DMS 273 (cell line): ENCODE results near the gene GMNN.
A peak's percentile ranks its signal among the peaks of the same experiment; 100 is the strongest.
"Not testable (repeated sequence)": the region's sequence is repeated elsewhere in the genome, so short reads cannot be mapped to it uniquely, and the experiment has no call there.

Experiments used
- DNase-seq: peaks from one replicate; lab custom pipeline; 2025; ENCODE audit not compliant: unreplicated experiment; lab: John Stamatoyannopoulos, UW

Gene GMNN

DNA sequence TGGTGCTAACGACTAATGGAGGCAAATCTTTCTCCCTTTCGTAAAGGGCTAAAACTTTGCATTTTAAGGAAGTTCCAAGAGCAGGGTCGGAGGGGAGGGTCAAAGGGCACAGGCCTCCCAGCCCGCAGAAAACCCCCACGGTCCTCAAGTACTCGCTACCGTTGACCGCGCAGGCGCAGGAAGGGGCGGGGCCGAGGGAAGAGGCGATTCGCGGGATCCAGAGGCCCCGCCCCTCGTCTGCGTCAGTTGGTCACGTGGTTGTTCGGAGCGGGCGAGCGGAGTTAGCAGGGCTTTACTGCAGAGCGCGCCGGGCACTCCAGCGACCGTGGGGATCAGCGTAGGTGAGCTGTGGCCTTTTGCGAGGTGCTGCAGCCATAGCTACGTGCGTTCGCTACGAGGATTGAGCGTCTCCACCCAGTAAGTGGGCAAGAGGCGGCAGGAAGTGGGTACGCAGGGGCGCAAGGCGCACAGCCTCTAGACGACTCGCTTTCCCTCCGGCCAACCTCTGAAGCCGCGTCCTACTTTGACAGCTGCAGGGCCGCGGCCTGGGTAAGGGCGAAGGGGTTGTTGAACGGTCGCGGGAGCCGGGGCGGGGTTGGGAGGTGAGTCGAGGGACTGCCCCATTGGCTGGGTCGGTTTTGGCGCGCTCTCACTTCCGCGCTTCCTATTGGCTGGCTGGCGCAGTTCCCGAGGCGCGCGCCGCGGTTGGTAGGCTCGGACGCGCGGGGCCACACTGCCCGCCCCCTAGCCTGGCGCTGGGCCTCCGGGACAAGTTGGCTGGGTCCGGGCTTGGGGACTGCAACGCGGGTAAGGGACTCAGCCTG is at the start of gene GMNN:
TSS of gene GMNN (plus strand) at position 242 of the 824 bp plus-strand sequence. CDS start 2,310 bp downstream, outside the sequence.
- DNase-seq = peak; percentile 99

- not testable (repeated sequence) for DNase-seq
These were observed 44.1 kb upstream of the GMNN start for GRCh38 chr6:24730653-24731052.

- peak; percentile 8 for DNase-seq
These were observed 43.1 kb upstream of the GMNN start for GRCh38 chr6:24731456-24732134.

DNA sequence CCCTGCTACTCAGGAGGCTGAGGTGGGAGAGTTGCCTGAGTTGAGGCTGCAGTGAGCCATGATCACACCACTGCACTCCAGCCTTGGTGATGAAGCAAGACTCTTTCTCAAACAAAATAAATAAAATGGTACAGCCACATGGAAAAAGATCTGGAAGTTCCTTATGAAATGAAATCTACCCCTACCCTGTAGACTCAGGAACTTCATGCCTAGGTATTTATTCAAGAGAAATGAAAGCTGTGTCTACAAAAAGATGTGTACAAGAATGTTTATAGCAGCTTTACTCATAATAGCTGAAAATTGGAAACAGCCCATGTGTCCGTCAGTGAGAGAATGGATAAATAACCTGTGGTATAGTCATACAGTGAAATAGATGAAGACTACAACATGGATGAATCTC is 40.6 kb upstream of the GMNN start:
- no peak for DNase-seq

- not testable (repeated sequence) for DNase-seq
These were observed 40.0 kb upstream of the GMNN start for GRCh38 chr6:24734710-24735109.

DNA sequence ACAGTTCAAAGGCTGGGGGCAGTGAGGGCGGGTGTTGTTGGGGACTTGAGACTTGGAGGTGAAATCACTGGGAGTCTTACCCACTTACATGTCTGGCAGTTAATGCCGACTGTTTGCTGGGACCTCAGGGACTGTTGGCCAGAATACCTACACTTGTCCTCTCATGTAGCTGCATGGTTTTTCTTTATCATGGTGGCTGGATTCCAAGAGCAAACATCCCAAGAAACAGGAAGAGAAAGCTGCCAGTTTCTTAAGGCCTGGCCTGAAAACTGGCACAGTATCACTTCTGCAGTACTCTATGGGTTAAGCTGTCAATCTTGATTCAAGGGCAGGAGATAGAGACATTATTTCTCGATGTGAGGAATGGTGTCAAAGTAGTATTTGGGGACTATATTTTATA is 36.0 kb upstream of the GMNN start:
- DNase-seq = no peak

- no peak for DNase-seq
These were observed 33.9 kb upstream of the GMNN start for GRCh38 chr6:24740861-24741260.

- DNase-seq = no peak
These were observed 32.5 kb upstream of the GMNN start for GRCh38 chr6:24742216-24742738.

DNA sequence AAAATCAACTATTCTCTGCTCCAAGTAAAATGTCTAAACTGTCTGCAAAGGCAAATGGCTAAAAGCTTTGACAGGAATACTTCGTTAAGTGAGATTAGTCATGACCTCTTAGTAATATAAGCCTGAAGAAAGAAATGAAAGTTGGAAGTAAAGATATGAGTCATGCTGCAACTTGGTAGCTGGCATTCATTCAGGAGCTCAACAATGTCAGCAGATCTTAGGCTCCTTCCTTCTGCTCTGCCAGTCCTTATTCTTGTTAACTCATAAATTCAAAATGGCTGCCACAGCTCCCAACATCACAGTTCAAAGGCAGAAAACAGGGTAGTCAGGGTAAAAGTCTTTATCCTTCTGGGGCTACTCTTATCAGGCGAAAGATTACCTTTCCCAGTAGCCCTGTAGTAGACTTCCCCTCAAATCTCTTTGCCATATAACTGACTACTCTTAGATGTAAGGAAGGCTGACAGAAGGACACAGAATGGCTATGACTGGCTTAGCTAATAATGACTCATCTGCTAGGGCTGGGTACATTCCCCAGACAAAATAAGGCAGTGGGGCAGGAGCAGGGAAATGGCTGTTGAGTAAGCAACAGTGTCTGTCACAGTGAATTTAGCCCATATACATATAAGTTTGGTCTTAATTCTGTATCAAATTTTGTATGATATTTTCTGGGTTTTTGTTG is 31.3 kb upstream of the GMNN start:
- peak; percentile 40 for DNase-seq

DNA sequence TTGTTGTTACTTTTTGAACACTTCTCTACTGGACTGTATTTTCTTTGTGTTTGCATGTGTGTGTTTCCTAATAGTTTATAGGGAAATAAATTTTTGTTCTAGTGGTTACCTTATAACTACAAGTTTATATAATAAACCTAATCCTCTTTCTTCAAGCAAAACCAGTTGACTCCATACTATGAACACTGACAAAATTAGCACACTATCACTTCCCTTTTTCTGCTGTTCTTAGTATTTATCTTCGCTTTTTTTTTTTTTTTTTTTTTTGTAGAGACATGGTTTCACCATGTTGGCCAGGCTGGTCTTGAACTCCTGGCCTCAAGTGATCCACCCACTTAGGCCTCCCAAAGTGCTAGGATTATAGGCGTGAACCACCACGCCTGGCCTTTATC is 30.8 kb upstream of the GMNN start:
- no peak for DNase-seq

DNA sequence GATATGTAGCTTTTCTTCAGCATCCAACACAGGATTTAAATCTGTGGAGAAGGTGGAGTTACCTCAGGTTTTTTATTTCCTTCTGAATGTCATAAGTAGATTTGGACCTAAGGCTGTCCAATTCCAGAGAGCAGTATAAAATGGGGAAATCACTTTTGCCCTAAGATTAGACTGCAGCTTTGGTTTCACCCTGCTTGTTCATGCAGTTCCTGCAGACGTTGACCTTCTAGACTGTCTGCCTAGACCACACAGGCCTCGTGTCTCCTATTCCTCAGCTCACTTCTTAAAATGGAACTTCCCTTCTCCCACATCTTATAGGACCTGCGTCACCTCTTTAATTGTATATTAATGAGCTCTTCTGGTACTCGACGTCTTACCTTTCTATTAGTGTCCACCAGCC is 29.8 kb upstream of the GMNN start:
- no peak for DNase-seq

DNA sequence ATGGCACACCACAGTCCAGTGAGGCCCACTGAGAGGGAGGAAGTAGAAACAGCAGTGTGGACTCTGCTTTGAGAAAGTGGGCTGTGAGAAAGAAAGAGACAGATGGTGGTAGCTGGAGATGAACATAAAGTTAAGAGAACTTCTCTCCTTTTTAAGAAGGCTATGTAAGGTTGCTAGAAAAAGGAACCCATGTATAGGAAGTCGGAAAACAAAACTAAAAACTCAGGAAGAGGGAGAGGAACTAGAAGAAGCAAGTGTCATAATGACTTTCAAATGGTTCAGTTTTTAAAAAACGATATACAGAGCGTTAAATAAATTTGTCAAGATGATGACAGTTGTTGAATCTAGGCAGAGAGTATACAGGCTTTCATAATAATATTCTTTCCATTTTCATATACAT is 25.4 kb upstream of the GMNN start:
- DNase-seq = no peak

- not testable (repeated sequence) for DNase-seq
These were observed 23.9 kb upstream of the GMNN start for GRCh38 chr6:24750878-24751277.

DNA sequence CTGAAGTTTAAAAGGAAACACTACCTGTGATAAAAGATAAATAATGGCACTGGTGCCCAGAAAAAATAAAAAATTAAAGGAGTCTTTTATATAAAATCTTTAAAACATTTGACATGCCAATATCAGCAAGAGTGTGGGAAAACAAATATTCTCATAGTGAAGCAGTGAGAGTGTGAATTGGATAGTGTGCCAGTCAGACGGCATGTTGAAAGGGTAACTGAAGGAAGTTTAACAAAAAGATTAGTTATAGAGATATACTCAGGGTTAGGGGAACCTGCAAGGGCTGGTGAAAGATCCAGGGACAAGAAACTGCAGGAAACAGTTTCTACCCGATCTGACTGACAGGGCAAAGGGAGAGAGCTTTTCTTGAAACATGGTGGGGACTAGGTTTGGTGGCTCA is 22.2 kb upstream of the GMNN start:
- DNase-seq = no peak

- no peak for DNase-seq
These were observed 21.7 kb upstream of the GMNN start for GRCh38 chr6:24752917-24753492.

GRCh38 chr6:24753545-24753944 is 21.2 kb upstream of the GMNN start:
- no peak for DNase-seq

DNA sequence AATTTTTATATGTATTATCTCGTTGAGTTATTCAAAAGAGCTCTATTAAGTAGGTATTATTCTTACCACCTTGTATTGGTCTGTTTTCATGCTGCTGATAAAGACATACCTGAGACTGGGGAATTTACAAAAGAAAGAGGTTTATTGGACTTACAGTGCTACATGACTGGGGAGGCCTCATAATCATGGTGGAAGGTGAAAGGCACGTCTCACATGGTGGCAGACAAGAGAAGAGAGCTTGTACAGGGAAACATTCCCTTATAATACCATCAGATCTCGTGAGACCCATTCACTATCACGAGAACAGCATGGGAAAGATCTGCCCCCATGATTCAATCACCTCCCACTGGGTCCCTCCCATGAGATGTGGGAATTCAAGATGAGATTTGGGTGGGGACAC is 20.4 kb upstream of the GMNN start:
- DNase-seq = not testable (repeated sequence)

GRCh38 chr6:24755279-24755678 is 19.5 kb upstream of the GMNN start:
- DNase-seq = no peak

- no peak for DNase-seq
These were observed 17.1 kb upstream of the GMNN start for GRCh38 chr6:24757611-24758010.

GRCh38 chr6:24759718-24760117 is 15.0 kb upstream of the GMNN start:
- DNase-seq = no peak

DNA sequence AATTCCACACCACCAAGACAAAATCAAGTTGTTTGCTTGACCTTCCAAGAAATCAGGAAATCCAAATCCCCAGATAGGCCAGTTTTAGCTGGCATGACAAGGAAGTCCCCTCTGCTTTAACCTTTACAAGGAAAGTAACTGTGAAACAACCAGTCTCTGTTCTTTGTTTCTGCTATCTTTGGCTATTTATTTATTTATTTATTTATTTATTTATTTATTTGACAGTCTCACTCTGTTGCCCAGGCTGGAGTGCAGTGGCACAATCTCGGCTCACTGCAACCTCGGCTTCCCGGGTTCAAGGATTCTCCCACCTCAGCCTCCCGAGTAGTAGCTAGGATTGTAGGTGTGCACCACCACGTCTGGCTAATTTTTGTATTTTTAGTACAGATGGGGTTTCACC is 14.5 kb upstream of the GMNN start:
- DNase-seq = no peak
